MM.1S (cell line): Measurements from ENCODE around the gene FNIP2.

Experiments
- DNase-seq: peaks from one replicate; pipeline ENCODE4 v3.0.0-alpha.2; 2015
- H2AFZ ChIP-seq: fragments of 300-600 bp; sonication (generic); 2 replicates; pipeline ENCODE4 v1.6.0; 2016; ENCODE audit warnings: antibody characterized with exemption, low read length
- H3F3A ChIP-seq: fragments of 300-600 bp; sonication (generic); 2 replicates; pipeline ENCODE4 v1.6.1; 2016; ENCODE audit warnings: mild to moderate bottlenecking, antibody characterized with exemption, low read length, moderate library complexity, mixed read lengths; ENCODE audit not compliant: insufficient read depth
- H3K27ac ChIP-seq: fragments of 300-600 bp; sonication (generic); 2 replicates; pipeline ENCODE4 v1.5.1; 2016; ENCODE audit warnings: mild to moderate bottlenecking, low read length
- H3K27me3 ChIP-seq: fragments of 300-600 bp; sonication (generic); replicated peaks from 2 replicates; pipeline ENCODE4 v1.6.0; 2016; ENCODE audit warnings: low read length; ENCODE audit not compliant: insufficient read depth
- H3K36me3 ChIP-seq: fragments of 300-600 bp; sonication (generic); replicated peaks from 2 replicates; pipeline ENCODE4 v1.6.1; 2016; ENCODE audit warnings: mild to moderate bottlenecking, low read length, mixed read lengths; ENCODE audit not compliant: insufficient read depth
- H3K4me1 ChIP-seq: fragments of 300-600 bp; sonication (generic); 2 replicates; pipeline ENCODE4 v1.6.1; 2016; ENCODE audit warnings: low read length, mixed read lengths
- H3K4me2 ChIP-seq: fragments of 300-600 bp; sonication (generic); 2 replicates; pipeline ENCODE4 v1.6.0; 2016; ENCODE audit warnings: low read depth, low read length
- H3K4me3 ChIP-seq: fragments of 300-600 bp; sonication (generic); 2 replicates; pipeline ENCODE4 v1.5.1; 2016; ENCODE audit warnings: low read length, mixed read lengths
- H3K79me2 ChIP-seq: fragments of 300-600 bp; sonication (generic); 2 replicates; pipeline ENCODE4 v1.6.1; 2016; ENCODE audit warnings: mixed run types, low read length, mixed read lengths
- H3K9ac ChIP-seq: fragments of 300-600 bp; sonication (generic); 2 replicates; pipeline ENCODE4 v1.6.1; 2016; ENCODE audit warnings: low read length, mixed read lengths
- H3K9me2 ChIP-seq: fragments of 300-600 bp; sonication (generic); replicated peaks from 2 replicates; pipeline ENCODE4 v1.6.1; 2016; ENCODE audit warnings: mild to moderate bottlenecking, low read length, mixed read lengths; ENCODE audit not compliant: insufficient read depth
- H3K9me3 ChIP-seq: fragments of 300-600 bp; sonication (generic); replicated peaks from 2 replicates; pipeline ENCODE4 v1.6.1; 2016; ENCODE audit warnings: mild to moderate bottlenecking, low read length, mixed read lengths; ENCODE audit not compliant: insufficient read depth
- H4K20me1 ChIP-seq: fragments of 300-600 bp; sonication (generic); 2 replicates; pipeline ENCODE4 v1.6.1; 2016; ENCODE audit warnings: mild to moderate bottlenecking, low read length, moderate library complexity, mixed read lengths; ENCODE audit not compliant: insufficient read depth
- CTCF ChIP-seq: fragments of 300-600 bp; sonication (generic); IDR thresholded peaks from 2 replicates; pipeline ENCODE4 v1.5.1; 2016; ENCODE audit warnings: antibody characterized with exemption, low read length, mixed read lengths
- EZH2 ChIP-seq: fragments of 300-600 bp; sonication (generic); optimal IDR thresholded peaks from 2 replicates; pipeline ENCODE3; 2017; ENCODE audit warnings: low read depth, mild to moderate bottlenecking, antibody characterized with exemption, low read length, mixed read lengths
- EZH2phosphoT487 ChIP-seq: fragments of 300-600 bp; sonication (generic); IDR thresholded peaks from 2 replicates; pipeline ENCODE4 v1.6.1; 2018; ENCODE audit warnings: antibody characterized with exemption, low read length

FNIP2 gene

GRCh38 chr4:158770671-158771070 lies 1.8 kb downstream of the FNIP2 start:
- peaks cover 8% of the 10 kb centered on the region; the same call in 1 of the 2 replicates for H3F3A ChIP-seq
- H4K20me1 ChIP-seq: no peaks in the 10 kb centered on the region
- no peak overlapping the region for H3K9ac ChIP-seq

GRCh38 chr4:158771776-158772175 lies 3.0 kb downstream of the FNIP2 start:
- DNase-seq: no peak
- H3K4me3 ChIP-seq: no peak overlapping the region
- peaks cover 8% of the 10 kb centered on the region; the same call in 1 of the 2 replicates for H3F3A ChIP-seq
- H4K20me1 ChIP-seq: no peaks in the 10 kb centered on the region
- H3K36me3 ChIP-seq: no peaks in the 10 kb centered on the region
- no peak for TF ChIP-seq CTCF
- no peak for TF ChIP-seq EZH2phosphoT487
- no peak for TF ChIP-seq EZH2
- H3K27ac ChIP-seq: no peak overlapping the region
- H3K4me1 ChIP-seq: no peaks in the 10 kb centered on the region
- H3K4me2 ChIP-seq: no peak overlapping the region
- H3K27me3 ChIP-seq: no peaks in the 10 kb centered on the region
- no peaks in the 10 kb centered on the region for H3K9me3 ChIP-seq
- no peak overlapping the region for H2AFZ ChIP-seq
- no peaks in the 10 kb centered on the region for H3K9me2 ChIP-seq
- peaks cover 75% of the 10 kb centered on the region for H3K79me2 ChIP-seq
- no peak overlapping the region for H3K9ac ChIP-seq

More at GRCh38 chr4:158770671-158771070, 1.8 kb downstream of the FNIP2 start:
- Histone ChIP-seq H3K4me3 (no peak overlapping the region), H3K4me2 (peak overlapping the region; percentile 57; the same call in 1 of the 2 replicates), H3K4me1 (no peaks in the 10 kb centered on the region), H3K27ac (no peak overlapping the region), H3K9me2 (no peaks in the 10 kb centered on the region), H3K27me3 (no peaks in the 10 kb centered on the region), H3K9me3 (no peaks in the 10 kb centered on the region), H2AFZ (no peak overlapping the region), H3K36me3 (no peaks in the 10 kb centered on the region), H3K79me2 (peaks cover 64% of the 10 kb centered on the region)
- TF ChIP-seq EZH2: no peak
- no peak for TF ChIP-seq EZH2phosphoT487
- no peak for TF ChIP-seq CTCF
- no peak for DNase-seq

- no peaks in the 10 kb centered on the region for H3K36me3 ChIP-seq
- no peak overlapping the region for H3K4me2 ChIP-seq
- H3K9me3 ChIP-seq: no peaks in the 10 kb centered on the region
- no peak overlapping the region for H2AFZ ChIP-seq
- H3K4me3 ChIP-seq: no peak overlapping the region
- H3K9me2 ChIP-seq: no peaks in the 10 kb centered on the region
- no peak for DNase-seq
- peaks cover 97% of the 10 kb centered on the region for H3K79me2 ChIP-seq
- H3K4me1 ChIP-seq: peaks cover 17% of the 10 kb centered on the region
- no peak for TF ChIP-seq EZH2phosphoT487
- no peak for TF ChIP-seq CTCF
- TF ChIP-seq EZH2: no peak
- H3K27me3 ChIP-seq: no peaks in the 10 kb centered on the region
- 0 out of 2 replicates have a peak, but pooled peaks cover 5% of the 10 kb centered on the region for H4K20me1 ChIP-seq
- H3K27ac ChIP-seq: no peak overlapping the region
- H3F3A ChIP-seq: 0 out of 2 replicates have a peak, but pooled peaks cover 7% of the 10 kb centered on the region
- H3K9ac ChIP-seq: no peak overlapping the region
Measured at GRCh38 chr4:158775091-158775651, 6.3 kb downstream of the FNIP2 start.
